ENCODE results near the gene POLR3GL.

DNA sequence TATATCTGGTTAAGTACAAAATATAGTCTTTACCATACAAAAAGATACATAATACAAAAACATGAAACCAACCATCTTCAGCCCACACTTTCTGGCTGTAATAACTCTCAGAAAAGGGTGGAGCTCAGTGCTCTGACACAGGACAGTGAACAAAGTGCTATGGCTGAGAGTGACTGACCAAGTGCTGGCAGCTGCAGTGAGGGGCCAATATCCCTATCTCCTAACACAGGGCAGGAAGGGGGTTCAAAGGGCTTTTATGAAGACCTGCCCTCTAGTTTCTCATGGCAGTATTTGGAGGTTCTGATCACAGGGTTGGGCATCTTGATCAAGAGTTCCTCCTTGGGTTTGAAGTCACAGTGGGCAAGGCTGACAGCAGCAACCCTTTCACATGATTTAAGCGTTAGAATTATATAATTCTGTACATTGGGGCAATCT lies 28.0 kb downstream of the POLR3GL start:
- TF ChIP-seq, protein P1, sequence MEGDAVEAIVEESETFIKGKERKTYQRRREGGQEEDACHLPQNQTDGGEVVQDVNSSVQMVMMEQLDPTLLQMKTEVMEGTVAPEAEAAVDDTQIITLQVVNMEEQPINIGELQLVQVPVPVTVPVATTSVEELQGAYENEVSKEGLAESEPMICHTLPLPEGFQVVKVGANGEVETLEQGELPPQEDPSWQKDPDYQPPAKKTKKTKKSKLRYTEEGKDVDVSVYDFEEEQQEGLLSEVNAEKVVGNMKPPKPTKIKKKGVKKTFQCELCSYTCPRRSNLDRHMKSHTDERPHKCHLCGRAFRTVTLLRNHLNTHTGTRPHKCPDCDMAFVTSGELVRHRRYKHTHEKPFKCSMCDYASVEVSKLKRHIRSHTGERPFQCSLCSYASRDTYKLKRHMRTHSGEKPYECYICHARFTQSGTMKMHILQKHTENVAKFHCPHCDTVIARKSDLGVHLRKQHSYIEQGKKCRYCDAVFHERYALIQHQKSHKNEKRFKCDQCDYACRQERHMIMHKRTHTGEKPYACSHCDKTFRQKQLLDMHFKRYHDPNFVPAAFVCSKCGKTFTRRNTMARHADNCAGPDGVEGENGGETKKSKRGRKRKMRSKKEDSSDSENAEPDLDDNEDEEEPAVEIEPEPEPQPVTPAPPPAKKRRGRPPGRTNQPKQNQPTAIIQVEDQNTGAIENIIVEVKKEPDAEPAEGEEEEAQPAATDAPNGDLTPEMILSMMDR (IDR thresholded peaks at IDR 0.05; ENCODE audit: insufficient read depth, low read length) = no peak
- TF ChIP-seq POLR2AphosphoS5 (IDR thresholded peaks at IDR 0.05; ENCODE audit: low read depth) = peak; percentile 40; the same call in 1 of the 2 replicates
- no peak for TF ChIP-seq GABPA (IDR thresholded peaks at IDR 0.05; ENCODE audit: low read depth)
- TF ChIP-seq, protein P2, sequence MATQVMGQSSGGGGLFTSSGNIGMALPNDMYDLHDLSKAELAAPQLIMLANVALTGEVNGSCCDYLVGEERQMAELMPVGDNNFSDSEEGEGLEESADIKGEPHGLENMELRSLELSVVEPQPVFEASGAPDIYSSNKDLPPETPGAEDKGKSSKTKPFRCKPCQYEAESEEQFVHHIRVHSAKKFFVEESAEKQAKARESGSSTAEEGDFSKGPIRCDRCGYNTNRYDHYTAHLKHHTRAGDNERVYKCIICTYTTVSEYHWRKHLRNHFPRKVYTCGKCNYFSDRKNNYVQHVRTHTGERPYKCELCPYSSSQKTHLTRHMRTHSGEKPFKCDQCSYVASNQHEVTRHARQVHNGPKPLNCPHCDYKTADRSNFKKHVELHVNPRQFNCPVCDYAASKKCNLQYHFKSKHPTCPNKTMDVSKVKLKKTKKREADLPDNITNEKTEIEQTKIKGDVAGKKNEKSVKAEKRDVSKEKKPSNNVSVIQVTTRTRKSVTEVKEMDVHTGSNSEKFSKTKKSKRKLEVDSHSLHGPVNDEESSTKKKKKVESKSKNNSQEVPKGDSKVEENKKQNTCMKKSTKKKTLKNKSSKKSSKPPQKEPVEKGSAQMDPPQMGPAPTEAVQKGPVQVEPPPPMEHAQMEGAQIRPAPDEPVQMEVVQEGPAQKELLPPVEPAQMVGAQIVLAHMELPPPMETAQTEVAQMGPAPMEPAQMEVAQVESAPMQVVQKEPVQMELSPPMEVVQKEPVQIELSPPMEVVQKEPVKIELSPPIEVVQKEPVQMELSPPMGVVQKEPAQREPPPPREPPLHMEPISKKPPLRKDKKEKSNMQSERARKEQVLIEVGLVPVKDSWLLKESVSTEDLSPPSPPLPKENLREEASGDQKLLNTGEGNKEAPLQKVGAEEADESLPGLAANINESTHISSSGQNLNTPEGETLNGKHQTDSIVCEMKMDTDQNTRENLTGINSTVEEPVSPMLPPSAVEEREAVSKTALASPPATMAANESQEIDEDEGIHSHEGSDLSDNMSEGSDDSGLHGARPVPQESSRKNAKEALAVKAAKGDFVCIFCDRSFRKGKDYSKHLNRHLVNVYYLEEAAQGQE (IDR thresholded peaks at IDR 0.05; ENCODE audit: insufficient replicate concordance, low read depth) = no peak
- TF ChIP-seq SPI1 (IDR thresholded peaks at IDR 0.05; ENCODE audit: borderline replicate concordance, low read depth) = no peak

Measured in HL-60 (cell line).